Glutamatergic neuron (in vitro differentiated cells): ENCODE data around the gene PAPPA. TPM values are rescaled to one million over a fixed set of nuclear protein-coding genes. Genes with fewer than 3 reads are reported as not detected.

Experiments
- DNase-seq: peaks from one replicate; pipeline ENCODE4 v3.0.0; 2022
- H3K27ac Mint-ChIP-seq: one replicate; pipeline ENCODE4 v1.8.0; 2020; ENCODE audit warnings: mild to moderate bottlenecking, mixed read lengths, inconsistent platforms; ENCODE audit not compliant: unreplicated experiment
- H3K27me3 Mint-ChIP-seq: one replicate; pipeline ENCODE4 v1.8.0; 2020; ENCODE audit warnings: mild to moderate bottlenecking, moderate library complexity, mixed read lengths, inconsistent platforms; ENCODE audit not compliant: unreplicated experiment
- H3K36me3 Mint-ChIP-seq: one replicate; pipeline ENCODE4 v1.8.0; 2020; ENCODE audit warnings: mild to moderate bottlenecking, mixed read lengths, inconsistent platforms; ENCODE audit not compliant: unreplicated experiment
- H3K4me1 Mint-ChIP-seq: one replicate; pipeline ENCODE4 v1.8.0; 2020; ENCODE audit warnings: mild to moderate bottlenecking, low read depth, mixed read lengths, inconsistent platforms; ENCODE audit not compliant: unreplicated experiment
- H3K4me3 Mint-ChIP-seq: one replicate; pipeline ENCODE4 v1.8.0; 2020; ENCODE audit warnings: mild to moderate bottlenecking, mixed read lengths, inconsistent platforms; ENCODE audit not compliant: unreplicated experiment
- H3K9me3 Mint-ChIP-seq: one replicate; pipeline ENCODE4 v1.8.0; 2020; ENCODE audit warnings: mild to moderate bottlenecking, moderate library complexity, mixed read lengths, inconsistent platforms; ENCODE audit not compliant: unreplicated experiment
- CTCF ChIP-seq: fragments of 200-600 bp; sonication (generic); IDR thresholded peaks from one replicate; pipeline ENCODE4 v1.5.0; 2021; ENCODE audit not compliant: partially characterized antibody, unreplicated experiment
- total RNA-seq: library from RNA; stranded (reverse); fragmentation: NEBNext Ultra II Directional; extraction: Animal tissue kit (Norgen Biotek cat#: 25700); gene quantifications from one replicate; pipeline ENCODE4 v1.2.1, GENCODE V29; 2021; ENCODE audit not compliant: unreplicated experiment

PAPPA gene
- total RNA-seq, 1 donor from 2014 or later, result 10.5 TPM

DNA sequence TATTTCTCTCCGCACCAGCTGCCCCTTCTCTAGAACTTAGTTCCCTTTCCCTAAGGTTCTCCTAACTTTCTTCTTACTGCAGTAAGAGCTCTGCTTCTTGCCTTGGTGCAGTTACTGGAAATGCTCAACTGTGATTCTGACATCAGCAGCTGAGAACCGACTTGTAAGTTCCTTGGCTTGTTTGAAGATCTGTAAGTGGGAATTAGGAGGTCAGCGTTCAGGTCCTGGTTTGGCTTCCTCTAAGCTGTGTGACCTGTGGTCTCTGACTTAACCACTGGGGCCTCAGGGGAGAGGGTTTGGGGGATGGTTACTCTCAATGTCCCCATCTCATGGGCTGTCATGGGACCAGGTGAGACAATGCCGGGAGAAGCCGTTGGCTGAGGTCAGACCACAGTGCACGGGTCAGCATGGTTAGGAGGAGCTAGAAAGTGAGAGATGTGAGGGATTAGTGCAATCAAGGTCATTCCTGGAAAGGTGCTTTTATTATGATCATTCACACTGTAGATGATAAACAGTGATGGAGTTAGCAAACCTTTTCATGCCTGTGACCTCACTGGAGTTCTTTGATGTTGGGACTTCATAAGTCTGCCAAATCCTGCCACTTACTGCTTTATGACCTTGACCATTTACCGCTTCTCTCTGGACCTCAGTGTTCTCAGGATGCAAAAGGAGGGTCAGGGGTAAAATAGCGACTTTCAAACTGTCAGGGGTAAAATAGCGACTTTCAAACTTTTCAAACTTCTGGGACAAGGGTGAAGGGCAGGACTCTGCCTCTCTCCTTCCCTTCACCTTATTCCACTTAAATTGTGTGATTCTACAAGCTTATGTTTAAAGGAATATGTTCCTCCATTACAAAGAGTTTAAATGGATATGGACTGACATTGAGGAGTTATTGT, 7.3 kb downstream of the PAPPA start:
- H3K36me3 Mint-ChIP-seq, result no peaks in the 10 kb centered on the region
- TF ChIP-seq CTCF, result no peak
- no peak overlapping the region for H3K27ac Mint-ChIP-seq
- H3K4me3 Mint-ChIP-seq, result no peak overlapping the region
- peaks cover 2% of the 10 kb centered on the region for H3K9me3 Mint-ChIP-seq
- peaks cover 10% of the 10 kb centered on the region for H3K4me1 Mint-ChIP-seq
- peaks cover 5% of the 10 kb centered on the region for H3K27me3 Mint-ChIP-seq
- no peak for DNase-seq

GRCh38 chr9:116162241-116162781, 8.7 kb downstream of the PAPPA start:
- no peak for DNase-seq
- no peaks in the 10 kb centered on the region for H3K36me3 Mint-ChIP-seq
- H3K9me3 Mint-ChIP-seq, result peaks cover 2% of the 10 kb centered on the region
- TF ChIP-seq CTCF, result no peak
- H3K4me1 Mint-ChIP-seq, result no peaks in the 10 kb centered on the region
- no peaks in the 10 kb centered on the region for H3K27me3 Mint-ChIP-seq
- no peak overlapping the region for H3K4me3 Mint-ChIP-seq
- H3K27ac Mint-ChIP-seq, result no peak overlapping the region

DNA sequence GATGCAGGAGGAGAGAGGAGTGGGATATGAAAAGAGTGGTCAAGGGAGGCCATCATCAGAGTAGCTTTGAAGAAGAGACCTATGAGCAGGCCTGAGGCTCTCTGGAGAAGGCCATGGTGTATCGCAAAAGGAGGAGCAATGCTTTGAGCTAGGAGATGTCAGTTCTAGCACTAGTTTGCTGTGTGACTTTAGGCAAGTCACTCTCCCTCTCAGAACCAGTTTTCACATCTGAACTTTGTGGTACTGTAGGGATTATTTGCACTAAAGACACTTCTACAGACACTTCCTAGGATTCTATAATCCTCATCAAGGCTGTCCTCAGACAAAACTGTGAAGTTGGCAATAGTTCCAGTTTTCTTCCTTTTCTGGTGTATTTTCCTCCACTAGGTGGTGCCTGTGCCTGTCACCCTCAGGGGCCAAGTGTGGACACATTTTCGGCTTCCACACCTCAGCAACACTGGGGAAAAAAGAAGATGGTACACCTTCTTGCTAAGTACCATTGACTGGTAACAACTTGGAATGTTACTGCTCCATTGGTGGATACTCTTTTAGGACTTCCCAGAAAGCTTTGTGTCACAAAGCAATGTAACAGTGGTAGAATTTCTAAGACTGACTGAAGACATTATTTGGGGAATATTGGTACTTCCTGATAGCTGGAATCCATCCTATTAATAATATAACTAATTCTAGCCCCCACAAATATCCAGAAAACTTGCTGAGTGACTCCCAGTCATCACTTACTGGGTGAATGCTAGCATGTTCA, 9.9 kb downstream of the PAPPA start:
- TF ChIP-seq CTCF, result peak; percentile 36
- no peak for DNase-seq
- H3K27me3 Mint-ChIP-seq, result no peaks in the 10 kb centered on the region
- no peak overlapping the region for H3K4me3 Mint-ChIP-seq
- peaks cover 2% of the 10 kb centered on the region for H3K9me3 Mint-ChIP-seq
- H3K36me3 Mint-ChIP-seq, result no peaks in the 10 kb centered on the region
- H3K4me1 Mint-ChIP-seq, result no peaks in the 10 kb centered on the region
- H3K27ac Mint-ChIP-seq, result no peak overlapping the region

- no peak for DNase-seq
- Mint-ChIP-seq H3K4me1 (no peaks in the 10 kb centered on the region), H3K27me3 (peaks cover 2% of the 10 kb centered on the region), H3K9me3 (no peaks in the 10 kb centered on the region), H3K4me3 (no peak overlapping the region), H3K27ac (no peak overlapping the region), H3K36me3 (no peaks in the 10 kb centered on the region)
- no peak for TF ChIP-seq CTCF
Measured at GRCh38 chr9:116165912-116166311, 12.3 kb downstream of the PAPPA start.
